ENCODE data around the gene MPZL1.
"Not testable (repeated sequence)": the region's sequence is repeated elsewhere in the genome, so short reads cannot be mapped to it uniquely, and the experiment has no call there.

Gene MPZL1

GRCh38 chr1:167819849-167820683 lies 98.3 kb downstream of the MPZL1 start:
- peak; percentile 77 for DNase-seq

DNA sequence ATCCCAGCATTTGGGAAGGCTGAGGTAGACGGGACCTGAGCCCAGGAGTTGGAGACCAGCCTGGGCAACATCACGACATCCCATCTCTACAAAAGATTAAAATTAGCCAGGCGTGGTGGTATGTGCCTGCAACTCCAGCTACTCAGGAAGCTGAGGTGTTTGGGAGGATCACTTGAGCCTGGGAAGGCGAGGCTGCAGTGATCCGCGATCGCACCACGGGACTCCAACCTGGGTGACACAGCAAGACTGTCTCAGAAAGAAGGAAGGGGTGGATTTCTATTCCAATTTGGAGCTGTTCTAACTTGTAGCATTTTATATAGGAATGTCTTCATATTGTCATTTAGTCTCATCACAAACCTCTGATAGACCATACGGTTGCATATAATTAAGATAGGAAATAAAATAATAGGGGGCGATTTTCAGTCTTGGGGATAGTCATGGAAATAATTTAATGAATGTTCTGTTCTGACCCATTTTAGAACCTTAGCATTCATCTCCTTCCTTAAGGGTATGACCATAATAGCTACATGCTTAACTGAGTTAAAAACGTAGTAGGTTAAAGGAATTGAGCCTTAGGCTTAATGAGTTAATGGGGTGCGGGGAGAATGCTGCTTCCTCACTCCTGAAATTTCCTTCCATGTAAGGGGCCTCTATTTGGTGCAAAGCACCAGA lies 99.0 kb downstream of the MPZL1 start:
- no peak for DNase-seq

DNA sequence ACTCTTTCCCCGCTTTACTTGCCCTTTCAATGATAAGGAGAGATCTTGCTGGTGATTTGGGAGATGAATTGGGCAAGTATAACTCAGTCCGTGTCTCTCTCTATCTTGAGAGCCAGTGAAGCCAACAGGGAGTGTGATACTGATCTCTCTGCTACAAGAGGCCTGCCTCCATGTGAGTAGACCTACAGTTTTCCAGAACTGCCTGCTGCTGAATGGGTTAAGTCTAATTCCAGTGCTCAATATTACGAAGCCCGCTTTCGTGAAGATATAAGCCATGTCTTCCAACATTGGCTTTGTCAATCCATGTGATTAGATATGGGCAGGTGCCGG lies 99.5 kb downstream of the MPZL1 start:
- DNase-seq = no peak

- DNase-seq = no peak
These were observed 100.3 kb downstream of the MPZL1 start for GRCh38 chr1:167821969-167822685.

DNA sequence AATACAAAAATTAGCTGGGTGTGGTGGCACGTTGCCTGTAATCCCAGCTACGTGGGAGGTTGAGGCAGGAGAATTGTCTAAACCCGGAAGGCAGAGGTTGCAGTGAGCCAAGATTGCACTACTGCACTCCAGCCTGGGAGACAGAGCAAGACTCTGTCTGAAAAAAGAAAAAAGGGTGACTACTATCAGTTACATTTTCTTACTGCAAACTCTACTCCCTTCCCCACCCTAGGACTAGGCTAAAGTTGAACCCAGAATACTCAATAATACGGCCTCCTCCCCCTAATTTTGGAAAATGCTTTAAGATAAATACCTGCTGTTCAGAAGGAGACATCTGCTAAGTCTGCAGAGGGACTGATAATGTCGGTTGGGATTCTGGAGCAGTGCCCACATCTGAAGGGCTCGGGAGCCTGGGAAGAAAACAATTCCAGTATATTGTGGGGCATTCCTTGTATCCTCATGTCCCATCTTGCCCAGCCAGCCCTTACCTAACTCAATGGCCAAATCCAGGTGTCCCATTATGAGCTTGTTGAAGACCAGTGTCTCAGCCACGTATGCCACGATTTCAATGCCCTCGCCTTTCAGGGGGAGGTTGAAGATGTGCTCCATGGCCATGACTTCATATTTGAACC lies 102.5 kb downstream of the MPZL1 start:
- DNase-seq = no peak

- DNase-seq = no peak
These were observed 103.8 kb downstream of the MPZL1 start for GRCh38 chr1:167825419-167826079.

- DNase-seq = no peak
These were observed 104.3 kb downstream of the MPZL1 start for GRCh38 chr1:167826127-167826526.

- DNase-seq = no peak
These were observed 108.1 kb downstream of the MPZL1 start for GRCh38 chr1:167829868-167830267.

DNA sequence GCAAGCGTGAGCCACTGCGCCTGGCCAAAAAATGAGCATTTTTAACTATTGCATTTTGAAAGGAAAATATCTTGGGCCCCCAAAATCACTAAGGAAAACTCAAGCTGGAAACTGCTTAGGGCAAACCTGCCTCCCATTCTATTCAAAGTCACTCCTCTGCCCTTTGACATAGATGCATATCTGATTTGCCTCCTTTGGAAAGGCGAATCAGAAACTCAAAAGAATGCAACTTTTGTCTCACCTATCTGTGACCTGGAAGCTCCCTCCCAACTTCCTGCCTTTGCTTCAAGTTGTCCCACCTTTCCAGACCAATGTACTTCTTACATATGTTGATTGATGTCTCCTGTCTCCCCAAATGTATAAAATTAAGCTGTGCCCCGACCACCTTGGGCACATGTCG lies 108.9 kb downstream of the MPZL1 start:
- DNase-seq = not testable (repeated sequence)

- no peak for DNase-seq
These were observed 110.9 kb downstream of the MPZL1 start for GRCh38 chr1:167832693-167833092.

GRCh38 chr1:167833904-167834303 lies 112.1 kb downstream of the MPZL1 start:
- DNase-seq = no peak

DNA sequence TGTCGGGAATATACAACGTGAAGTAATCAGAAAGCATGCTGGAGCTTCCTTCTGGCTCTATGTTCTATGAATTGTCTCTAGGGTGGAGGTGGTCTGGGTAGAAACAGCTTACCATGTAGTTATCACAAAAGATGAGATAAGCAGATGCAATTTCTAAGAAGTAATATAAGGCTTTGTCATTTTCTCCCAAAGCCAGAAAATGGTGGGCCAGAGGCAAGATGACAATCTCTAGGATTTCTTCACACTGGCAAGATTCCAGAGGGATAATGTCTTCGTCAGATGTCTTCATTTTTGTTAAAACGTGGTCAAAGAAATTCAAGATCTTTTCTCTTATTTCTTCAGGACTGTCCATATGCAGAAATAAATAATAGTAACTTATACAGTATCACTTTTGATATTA lies 114.4 kb downstream of the MPZL1 start:
- DNase-seq = no peak

- no peak for DNase-seq
These were observed 115.5 kb downstream of the MPZL1 start for GRCh38 chr1:167837326-167837725.

GRCh38 chr1:167839009-167839408 lies 117.2 kb downstream of the MPZL1 start:
- no peak for DNase-seq
